Hepatic stellate cell (primary cell): ENCODE measurements around the gene HPSE2.

Source experiments
- DNase-seq: peaks from one replicate; pipeline ENCODE4 v3.0.0; 2011; ENCODE audit warnings: low spot score

The HPSE2 gene

DNA sequence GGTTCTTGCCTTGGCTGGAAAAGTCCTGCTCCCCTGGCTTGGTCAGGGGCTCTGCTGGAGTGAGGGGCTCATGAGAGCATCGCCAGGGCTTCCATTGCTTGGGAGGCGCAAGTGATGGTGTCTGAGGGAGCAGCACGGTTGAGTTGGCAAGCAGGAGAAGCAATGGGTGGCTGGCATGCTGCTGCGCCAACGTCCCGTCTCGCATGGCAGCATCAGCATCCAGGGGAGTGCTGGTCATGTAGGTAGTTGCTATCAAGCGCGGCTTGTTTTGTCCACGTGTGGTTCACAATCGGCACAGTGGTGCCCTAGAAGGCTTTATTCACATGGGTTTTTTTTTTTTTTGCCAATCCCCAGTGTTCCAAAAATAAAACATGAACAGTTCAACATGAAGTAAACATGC is 824.5 kb downstream of the HPSE2 start:
- DNase-seq, result no peak

- DNase-seq, result no peak
These were observed 824.9 kb downstream of the HPSE2 start for GRCh38 chr10:98410759-98411158.

GRCh38 chr10:98410135-98410743 is 825.4 kb downstream of the HPSE2 start:
- no peak for DNase-seq

GRCh38 chr10:98408799-98409198 is 826.9 kb downstream of the HPSE2 start:
- DNase-seq, result no peak

DNA sequence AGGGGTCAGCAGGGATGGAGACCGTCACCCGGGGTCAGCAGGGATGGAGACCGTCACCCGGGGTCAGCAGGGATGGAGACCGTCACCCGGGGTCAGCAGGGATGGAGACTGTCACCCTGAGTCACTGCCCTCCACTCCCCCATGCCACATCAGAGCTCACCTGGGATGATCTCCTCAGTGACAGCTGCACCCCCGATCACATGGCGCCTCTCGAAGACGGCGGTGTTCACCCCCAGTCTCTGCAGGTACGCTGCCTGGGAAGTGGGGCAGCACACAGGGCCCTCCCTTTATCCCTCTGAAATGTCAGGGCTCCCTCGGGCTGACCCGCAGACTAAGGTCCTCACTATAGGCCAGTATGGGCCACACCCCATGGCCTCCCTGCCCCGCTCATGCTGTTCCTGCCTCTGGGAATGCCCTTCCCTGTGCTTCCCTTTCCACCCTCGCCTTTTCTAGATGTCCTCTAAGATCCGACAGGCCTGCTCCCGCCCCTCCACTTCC is 827.9 kb downstream of the HPSE2 start:
- DNase-seq, result no peak
